ENCODE measurements around the gene THG1L.
A peak's percentile ranks its signal among the peaks of the same experiment; 100 is the strongest.
"Not testable (repeated sequence)": the region's sequence is repeated elsewhere in the genome, so short reads cannot be mapped to it uniquely, and the experiment has no call there.

The THG1L gene

DNA sequence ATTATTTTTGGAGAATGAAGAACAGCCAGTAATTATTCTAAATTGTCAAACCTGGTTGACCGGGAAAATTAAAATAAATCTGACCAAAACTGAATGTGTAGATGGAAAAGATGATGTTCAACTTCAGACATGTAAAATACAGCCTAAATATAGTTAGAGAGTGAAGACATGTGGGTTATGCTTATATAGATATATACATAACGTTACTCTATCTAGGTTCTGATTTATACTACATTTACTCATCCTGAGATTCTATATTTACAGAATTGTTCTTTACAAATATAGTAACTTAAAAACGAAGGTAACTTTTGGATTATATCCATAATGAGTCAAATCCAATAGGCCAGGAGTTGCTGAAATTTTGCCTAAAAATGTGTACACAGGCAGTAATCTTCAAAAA, 20.8 kb upstream of the THG1L start:
- ATAC-seq (replicated peaks; ENCODE audit: extremely low read depth, poor library complexity, severe bottlenecking): no peak
- DNase-seq (ENCODE audit: low spot score in 2 of 2): no peak
- peaks cover 11% of the 10 kb centered on the region for H3K27me3 Mint-ChIP-seq
- no peak overlapping the region for H3K27ac Mint-ChIP-seq (ENCODE audit: low read depth)
- H3K4me1 Mint-ChIP-seq: no peaks in the 10 kb centered on the region
- no peaks in the 10 kb centered on the region for H3K9me3 Mint-ChIP-seq
- no peaks in the 10 kb centered on the region for H3K36me3 Mint-ChIP-seq (ENCODE audit: insufficient read depth)
- H3K4me3 Mint-ChIP-seq: no peak overlapping the region

- no peaks in the 10 kb centered on the region for H3K36me3 Mint-ChIP-seq (ENCODE audit: insufficient read depth)
- ATAC-seq (replicated peaks; ENCODE audit: extremely low read depth, poor library complexity, severe bottlenecking): no peak
- no peak for DNase-seq (ENCODE audit: low spot score in 2 of 2)
- no peak overlapping the region for H3K27ac Mint-ChIP-seq (ENCODE audit: low read depth)
- H3K4me3 Mint-ChIP-seq: no peak overlapping the region
- H3K4me1 Mint-ChIP-seq: no peaks in the 10 kb centered on the region
- H3K9me3 Mint-ChIP-seq: no peaks in the 10 kb centered on the region
- H3K27me3 Mint-ChIP-seq: peaks cover 7% of the 10 kb centered on the region
Measured at GRCh38 chr5:157710882-157711281, 20.3 kb upstream of the THG1L start.

DNA sequence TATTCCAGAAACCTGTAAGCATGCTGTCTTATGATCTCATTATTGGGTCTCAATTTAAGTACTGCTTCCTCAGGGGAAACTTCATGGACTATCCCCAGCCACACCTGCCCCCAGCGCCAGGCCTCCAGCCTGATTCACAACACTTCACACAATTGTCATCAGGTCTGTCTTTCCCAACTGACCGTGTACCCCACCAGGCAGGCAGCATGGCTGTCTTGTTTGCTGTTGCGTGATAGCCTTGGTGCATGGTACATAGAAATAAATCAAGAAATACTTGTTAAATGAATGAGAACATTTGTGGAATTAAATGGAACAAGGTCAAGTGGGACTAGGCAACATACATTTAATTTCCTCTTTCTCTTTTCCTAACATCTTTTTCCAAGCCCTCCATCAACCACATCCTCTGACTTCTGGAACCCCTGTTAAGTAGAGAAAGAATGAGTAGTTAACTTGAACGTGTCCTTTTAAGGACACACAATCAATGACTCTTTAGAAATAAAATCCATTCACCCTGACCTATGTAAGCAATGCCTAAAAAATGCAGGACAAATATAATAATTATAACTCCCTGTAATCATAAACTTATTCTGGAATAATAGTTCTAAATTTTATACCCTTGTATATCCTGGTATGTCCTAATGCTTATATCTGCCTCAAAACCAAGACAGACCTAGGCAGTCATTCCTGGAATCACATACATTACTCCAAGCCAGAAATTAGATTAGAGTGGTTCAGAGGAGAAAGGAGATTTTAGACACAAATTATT, 17.2 kb upstream of the THG1L start:
- no peak for DNase-seq (ENCODE audit: low spot score in 2 of 2)
- ATAC-seq (replicated peaks; ENCODE audit: extremely low read depth, poor library complexity, severe bottlenecking): no peak
- peaks cover 10% of the 10 kb centered on the region for H3K4me1 Mint-ChIP-seq
- H3K27me3 Mint-ChIP-seq: no peaks in the 10 kb centered on the region
- no peak overlapping the region for H3K4me3 Mint-ChIP-seq
- H3K9me3 Mint-ChIP-seq: no peaks in the 10 kb centered on the region
- H3K27ac Mint-ChIP-seq (ENCODE audit: low read depth): no peak overlapping the region
- peaks cover 1% of the 10 kb centered on the region for H3K36me3 Mint-ChIP-seq (ENCODE audit: insufficient read depth)

DNA sequence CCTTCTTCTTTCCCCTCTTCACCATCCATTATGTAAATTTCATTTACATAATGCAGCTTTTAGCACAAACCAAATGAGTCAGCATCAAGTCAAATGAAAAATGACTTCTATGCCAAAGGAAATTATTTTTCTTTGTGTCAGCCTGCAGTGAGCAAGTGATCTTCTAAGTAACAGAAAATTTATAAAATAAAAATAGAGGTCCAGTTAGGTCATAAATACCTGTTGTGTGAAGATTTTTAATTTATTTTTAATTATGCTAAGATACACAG, 16.7 kb upstream of the THG1L start:
- no peak overlapping the region for H3K4me3 Mint-ChIP-seq
- no peak overlapping the region for H3K27ac Mint-ChIP-seq (ENCODE audit: low read depth)
- DNase-seq (ENCODE audit: low spot score in 2 of 2) (no peak), ATAC-seq (replicated peaks; ENCODE audit: extremely low read depth, poor library complexity, severe bottlenecking) (no peak)
- peaks cover 1% of the 10 kb centered on the region for H3K36me3 Mint-ChIP-seq (ENCODE audit: insufficient read depth)
- peaks cover 10% of the 10 kb centered on the region for H3K4me1 Mint-ChIP-seq
- H3K27me3 Mint-ChIP-seq: no peaks in the 10 kb centered on the region
- no peaks in the 10 kb centered on the region for H3K9me3 Mint-ChIP-seq

- Mint-ChIP-seq H3K27ac (ENCODE audit: low read depth) (no peak overlapping the region), H3K36me3 (ENCODE audit: insufficient read depth) (peaks cover 1% of the 10 kb centered on the region), H3K4me3 (no peak overlapping the region), H3K4me1 (peaks cover 10% of the 10 kb centered on the region), H3K9me3 (no peaks in the 10 kb centered on the region), H3K27me3 (no peaks in the 10 kb centered on the region)
- ATAC-seq (replicated peaks; ENCODE audit: extremely low read depth, poor library complexity, severe bottlenecking) (no peak), DNase-seq (ENCODE audit: low spot score in 2 of 2) (no peak)
Measured at GRCh38 chr5:157718519-157718918, 12.7 kb upstream of the THG1L start.

GRCh38 chr5:157719245-157719644, 12.0 kb upstream of the THG1L start:
- H3K27ac Mint-ChIP-seq (ENCODE audit: low read depth): no peak overlapping the region
- ATAC-seq (replicated peaks; ENCODE audit: extremely low read depth, poor library complexity, severe bottlenecking) (no peak), DNase-seq (ENCODE audit: low spot score in 2 of 2) (no peak)
- peaks cover 1% of the 10 kb centered on the region for H3K36me3 Mint-ChIP-seq (ENCODE audit: insufficient read depth)
- no peaks in the 10 kb centered on the region for H3K27me3 Mint-ChIP-seq
- H3K4me3 Mint-ChIP-seq: no peak overlapping the region
- no peaks in the 10 kb centered on the region for H3K9me3 Mint-ChIP-seq
- peaks cover 10% of the 10 kb centered on the region for H3K4me1 Mint-ChIP-seq

DNA sequence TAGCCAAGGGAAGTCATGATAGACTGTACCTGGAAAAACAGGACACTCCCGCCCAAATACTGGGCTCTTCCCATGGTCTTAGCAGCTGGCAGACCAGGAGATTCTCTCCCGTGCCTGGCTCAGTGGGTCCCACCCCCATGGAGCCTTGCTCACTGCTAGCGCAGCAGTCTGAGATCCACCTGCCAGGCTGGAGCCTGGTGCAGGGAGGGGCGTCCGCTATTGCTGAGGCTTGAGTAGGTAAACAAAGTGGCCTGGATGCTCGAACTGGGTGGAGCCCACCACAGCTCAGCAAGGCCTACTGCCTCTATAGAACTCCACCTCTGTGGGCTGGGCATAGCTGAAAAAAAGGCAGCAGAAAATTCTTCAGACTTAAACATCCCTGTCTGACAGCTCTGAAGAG, 10.1 kb upstream of the THG1L start:
- DNase-seq (ENCODE audit: low spot score in 2 of 2) (no peak), ATAC-seq (replicated peaks; ENCODE audit: extremely low read depth, poor library complexity, severe bottlenecking) (no peak)
- no peak overlapping the region for H3K27ac Mint-ChIP-seq (ENCODE audit: low read depth)
- no peaks in the 10 kb centered on the region for H3K27me3 Mint-ChIP-seq
- no peak overlapping the region for H3K4me3 Mint-ChIP-seq
- H3K9me3 Mint-ChIP-seq: no peaks in the 10 kb centered on the region
- H3K36me3 Mint-ChIP-seq (ENCODE audit: insufficient read depth): peaks cover 1% of the 10 kb centered on the region
- H3K4me1 Mint-ChIP-seq: peaks cover 10% of the 10 kb centered on the region

DNA sequence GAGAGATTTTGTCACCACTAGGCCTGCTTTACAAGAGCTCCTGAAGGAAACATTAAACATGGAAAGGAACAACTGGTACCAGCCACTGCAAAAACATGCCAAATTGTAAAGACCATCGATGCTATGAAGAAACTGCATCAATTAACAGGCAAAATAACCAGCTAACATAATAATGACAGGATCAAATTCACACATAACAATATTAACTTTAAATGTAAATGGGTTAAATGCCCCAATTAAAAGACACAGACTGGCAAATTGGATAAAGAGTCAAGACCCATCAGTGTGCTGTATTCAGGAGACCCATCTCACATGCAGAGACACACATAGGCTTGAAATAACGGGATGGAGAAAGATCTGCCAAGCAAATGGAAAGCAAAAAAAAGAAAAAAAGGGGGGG, 8.3 kb upstream of the THG1L start:
- not testable (repeated sequence) for ATAC-seq (replicated peaks; ENCODE audit: extremely low read depth, poor library complexity, severe bottlenecking); H3K4me3 Mint-ChIP-seq; H3K27ac Mint-ChIP-seq (ENCODE audit: low read depth); DNase-seq (ENCODE audit: low spot score in 2 of 2); H3K36me3 Mint-ChIP-seq (ENCODE audit: insufficient read depth); H3K9me3 Mint-ChIP-seq; H3K27me3 Mint-ChIP-seq; H3K4me1 Mint-ChIP-seq

- ATAC-seq (replicated peaks; ENCODE audit: extremely low read depth, poor library complexity, severe bottlenecking); H3K36me3 Mint-ChIP-seq (ENCODE audit: insufficient read depth); H3K4me3 Mint-ChIP-seq; H3K27ac Mint-ChIP-seq (ENCODE audit: low read depth); H3K27me3 Mint-ChIP-seq; DNase-seq (ENCODE audit: low spot score in 2 of 2); H3K9me3 Mint-ChIP-seq: not testable (repeated sequence)
- peaks cover 12% of the 10 kb centered on the region for H3K4me1 Mint-ChIP-seq
Measured at GRCh38 chr5:157726607-157727006, 4.6 kb upstream of the THG1L start.

DNA sequence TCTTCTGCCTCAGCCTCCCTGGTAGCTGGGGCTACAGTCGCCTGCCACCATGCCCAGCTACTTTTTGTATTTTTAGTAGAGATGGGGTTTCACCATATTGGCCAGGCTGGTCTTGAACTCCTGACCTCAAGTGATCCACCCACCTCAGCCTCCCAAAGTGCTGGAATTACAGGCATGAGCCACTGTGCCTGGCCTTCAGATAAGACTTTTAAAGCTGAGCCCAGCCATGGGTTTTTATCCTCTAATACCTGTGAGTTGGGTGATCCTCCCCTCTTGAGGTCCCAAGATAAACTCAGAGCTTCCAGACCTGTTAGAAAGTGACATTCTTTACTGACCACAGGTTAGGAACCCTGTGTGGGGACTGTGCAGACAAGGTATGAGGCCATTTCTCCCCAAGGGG, 3.4 kb upstream of the THG1L start:
- not testable (repeated sequence) for ATAC-seq (replicated peaks; ENCODE audit: extremely low read depth, poor library complexity, severe bottlenecking); DNase-seq (ENCODE audit: low spot score in 2 of 2); H3K4me3 Mint-ChIP-seq; H3K36me3 Mint-ChIP-seq (ENCODE audit: insufficient read depth); H3K27ac Mint-ChIP-seq (ENCODE audit: low read depth); H3K9me3 Mint-ChIP-seq; H3K27me3 Mint-ChIP-seq
- H3K4me1 Mint-ChIP-seq: peaks cover 22% of the 10 kb centered on the region

- Mint-ChIP-seq H3K36me3 (ENCODE audit: insufficient read depth) (peaks cover 11% of the 10 kb centered on the region), H3K27me3 (no peaks in the 10 kb centered on the region), H3K9me3 (no peaks in the 10 kb centered on the region), H3K4me1 (peaks cover 23% of the 10 kb centered on the region), H3K4me3 (no peak overlapping the region), H3K27ac (ENCODE audit: low read depth) (no peak overlapping the region)
- no peak for ATAC-seq (replicated peaks; ENCODE audit: extremely low read depth, poor library complexity, severe bottlenecking)
- no peak for DNase-seq (ENCODE audit: low spot score in 2 of 2)
Measured at GRCh38 chr5:157729858-157730257, 1.4 kb upstream of the THG1L start.

- Mint-ChIP-seq H3K27me3 (no peaks in the 10 kb centered on the region), H3K4me1 (peaks cover 23% of the 10 kb centered on the region), H3K9me3 (no peaks in the 10 kb centered on the region), H3K4me3 (peak overlapping the region; percentile 91), H3K36me3 (ENCODE audit: insufficient read depth) (peaks cover 12% of the 10 kb centered on the region), H3K27ac (ENCODE audit: low read depth) (peak overlapping the region; percentile 95)
- no peak for ATAC-seq (replicated peaks; ENCODE audit: extremely low read depth, poor library complexity, severe bottlenecking)
- no peak for DNase-seq (ENCODE audit: low spot score in 2 of 2)
Measured at GRCh38 chr5:157730900-157731271, 334 bp upstream of the THG1L start.

GRCh38 chr5:157732130-157732514, 902 bp downstream of the THG1L start:
- Mint-ChIP-seq H3K4me3 (peak overlapping the region; percentile 91), H3K27ac (ENCODE audit: low read depth) (no peak overlapping the region)

More at GRCh38 chr5:157732130-157732514, 902 bp downstream of the THG1L start:
- peaks cover 12% of the 10 kb centered on the region for H3K36me3 Mint-ChIP-seq (ENCODE audit: insufficient read depth)
- ATAC-seq (replicated peaks; ENCODE audit: extremely low read depth, poor library complexity, severe bottlenecking) (no peak), DNase-seq (ENCODE audit: low spot score in 2 of 2) (no peak)
- H3K9me3 Mint-ChIP-seq: no peaks in the 10 kb centered on the region
- H3K27me3 Mint-ChIP-seq: no peaks in the 10 kb centered on the region
- peaks cover 23% of the 10 kb centered on the region for H3K4me1 Mint-ChIP-seq

All from central memory CD8-positive, alpha-beta T cell (primary cell).